ENCODE measurements around the gene TMEM196.
A peak's percentile ranks its signal among the peaks of the same experiment; 100 is the strongest.
"Not testable (repeated sequence)": the region's sequence is repeated elsewhere in the genome, so short reads cannot be mapped to it uniquely, and the experiment has no call there.

The TMEM196 gene

DNA sequence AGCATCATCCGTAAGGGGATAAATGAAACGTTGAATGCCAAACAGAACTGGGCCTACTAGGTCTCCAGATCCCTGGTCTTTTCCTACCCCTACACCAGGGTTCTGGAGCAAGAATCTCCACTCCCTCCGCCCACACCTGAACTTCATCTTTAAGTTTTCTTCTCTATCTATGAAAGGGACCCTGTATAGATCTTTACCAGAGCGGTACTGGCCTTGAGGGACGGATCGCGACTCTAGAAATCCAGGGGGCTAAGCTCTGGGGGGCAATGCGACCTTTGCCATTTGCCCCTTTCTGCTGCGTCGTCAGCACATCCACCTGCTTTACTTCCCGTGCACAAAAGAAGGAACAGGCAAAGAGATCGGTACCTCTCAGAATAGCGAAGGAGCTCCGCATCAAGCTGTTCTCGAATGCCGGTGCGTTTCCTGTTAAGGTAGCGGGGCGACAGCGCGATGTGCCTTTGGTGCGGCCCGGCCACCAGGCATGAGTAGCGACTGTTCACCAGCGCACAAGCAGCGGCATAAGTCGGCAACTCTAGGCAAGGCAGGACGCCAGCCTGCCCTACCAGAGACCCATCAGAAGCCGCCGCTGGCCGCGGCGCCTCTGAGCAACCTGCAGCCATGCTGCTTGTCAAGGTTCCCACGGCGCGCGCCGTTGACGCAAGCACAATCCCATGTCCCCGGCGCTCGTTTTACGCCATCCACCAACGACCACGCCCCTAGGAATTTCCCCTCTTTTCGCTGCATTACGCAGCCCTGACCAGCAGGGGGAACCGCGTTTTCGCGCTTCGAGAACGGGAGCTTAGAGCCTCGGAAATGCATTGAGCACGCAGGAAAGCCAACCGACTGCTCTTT is 64.8 kb downstream of the TMEM196 start, which contains the start of gene POLR1F:
TSS of gene POLR1F (minus strand) at position 641 of the 852 bp plus-strand sequence. CDS start at position 620, 21 bp downstream.
- no peaks in the 10 kb centered on the region for H3K27me3 ChIP-seq
- TF ChIP-seq Cebpa-rat (IDR thresholded peaks at IDR 0.05): no peak
- peak within 1 kb of the TSS; percentile 58 for H3K27ac ChIP-seq
- peaks cover 31% of the 10 kb centered on the region for H3K4me1 ChIP-seq
- peak within 1 kb of the TSS; percentile 94 for H3K4me3 ChIP-seq
- H3K4me2 ChIP-seq: peak within 1 kb of the TSS; percentile 94
- peak within 1 kb of the TSS; percentile 89 for H3K9ac ChIP-seq
- peaks cover 42% of the 10 kb centered on the region for H4K20me1 ChIP-seq
- peaks cover 18% of the 10 kb centered on the region for H3K36me3 ChIP-seq
- H3K9me3 ChIP-seq: peaks cover 1% of the 10 kb centered on the region; the same call in 1 of the 2 replicates

DNA sequence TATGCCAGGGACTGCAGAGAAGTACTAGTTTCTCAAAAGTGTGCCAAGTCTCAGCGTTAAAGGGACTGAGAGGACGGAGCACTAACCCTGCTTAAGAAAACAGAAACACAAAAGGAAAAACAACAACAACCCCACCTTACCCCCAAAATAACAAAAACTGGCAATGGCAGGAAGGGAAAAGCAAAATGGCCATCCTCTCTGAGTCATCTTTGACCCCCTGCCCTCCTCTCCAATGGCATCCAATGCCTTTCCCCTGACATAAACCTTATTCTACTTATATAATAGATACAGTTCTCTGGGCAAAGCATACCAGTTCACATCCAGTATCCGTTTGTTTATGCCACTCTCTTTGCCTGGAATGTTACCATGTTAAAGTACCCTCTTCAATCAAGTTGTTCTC is 66.2 kb downstream of the TMEM196 start:
- peaks cover 31% of the 10 kb centered on the region for H3K36me3 ChIP-seq
- H3K9me3 ChIP-seq: peaks cover 9% of the 10 kb centered on the region; the same call in 1 of the 2 replicates
- no peaks in the 10 kb centered on the region for H3K27me3 ChIP-seq
- peak overlapping the region; percentile 94 for H3K4me2 ChIP-seq
- peaks cover 42% of the 10 kb centered on the region for H4K20me1 ChIP-seq
- peak overlapping the region; percentile 94 for H3K4me3 ChIP-seq
- peaks cover 31% of the 10 kb centered on the region for H3K4me1 ChIP-seq
- no peak overlapping the region; the same call in 1 of the 2 replicates for H3K27ac ChIP-seq
- peak overlapping the region; percentile 89 for H3K9ac ChIP-seq
- TF ChIP-seq Cebpa-rat (IDR thresholded peaks at IDR 0.05): no peak

DNA sequence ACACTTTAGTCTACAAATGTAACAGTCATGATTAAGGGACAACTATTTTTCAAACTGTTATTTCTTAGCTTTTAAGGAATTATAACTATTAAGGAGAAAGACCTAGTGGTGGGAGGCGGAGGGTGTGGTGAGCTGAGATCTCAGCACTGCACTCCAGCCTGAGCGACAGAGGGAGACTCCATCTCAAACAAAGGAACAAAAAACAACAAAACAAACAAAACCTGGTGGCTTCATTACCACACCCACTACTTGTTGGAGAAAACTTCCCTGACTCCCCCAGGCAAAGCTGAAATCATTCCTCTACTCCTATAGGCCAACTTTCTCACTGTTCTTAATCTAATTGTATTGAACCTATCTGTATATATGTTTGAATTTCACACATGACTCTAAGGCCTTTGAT is 67.8 kb downstream of the TMEM196 start:
- H3K9me3 ChIP-seq: peaks cover 9% of the 10 kb centered on the region; the same call in 1 of the 2 replicates
- peak overlapping the region; percentile 94; the same call in 1 of the 2 replicates for H3K4me2 ChIP-seq
- TF ChIP-seq Cebpa-rat (IDR thresholded peaks at IDR 0.05): no peak
- H4K20me1 ChIP-seq: peaks cover 49% of the 10 kb centered on the region
- no peak overlapping the region for H3K27ac ChIP-seq
- peaks cover 31% of the 10 kb centered on the region for H3K4me1 ChIP-seq
- peaks cover 46% of the 10 kb centered on the region for H3K36me3 ChIP-seq
- H3K9ac ChIP-seq: no peak overlapping the region
- H3K4me3 ChIP-seq: no peak overlapping the region
- no peaks in the 10 kb centered on the region for H3K27me3 ChIP-seq

DNA sequence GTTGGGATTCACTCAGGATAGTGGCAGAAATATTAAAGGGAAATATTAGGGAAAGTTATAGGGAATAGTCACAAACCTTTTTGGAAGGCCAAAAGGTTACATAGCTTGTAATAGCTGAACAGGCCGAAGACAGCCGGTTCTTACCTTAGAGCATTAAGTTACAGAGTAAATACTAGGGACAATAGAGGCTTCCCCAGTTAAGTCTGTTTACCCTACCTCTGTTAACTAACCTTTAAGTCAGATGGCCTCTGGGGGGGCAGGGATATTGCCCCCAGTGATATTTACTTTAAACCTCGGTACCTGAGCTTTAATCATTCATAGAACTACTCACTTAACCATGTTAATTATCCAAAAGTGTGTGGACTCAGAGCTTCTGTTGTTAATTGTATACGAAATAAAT is 71.9 kb downstream of the TMEM196 start:
- peaks cover 84% of the 10 kb centered on the region for H3K36me3 ChIP-seq
- H3K9me3 ChIP-seq: peaks cover 9% of the 10 kb centered on the region; the same call in 1 of the 2 replicates
- peaks cover 9% of the 10 kb centered on the region for H3K4me1 ChIP-seq
- H3K4me3 ChIP-seq: no peak overlapping the region
- H3K9ac ChIP-seq: no peak overlapping the region
- H3K27ac ChIP-seq: no peak overlapping the region
- H4K20me1 ChIP-seq: peaks cover 34% of the 10 kb centered on the region
- no peak for TF ChIP-seq Cebpa-rat (IDR thresholded peaks at IDR 0.05)
- no peak overlapping the region for H3K4me2 ChIP-seq
- H3K27me3 ChIP-seq: no peaks in the 10 kb centered on the region

DNA sequence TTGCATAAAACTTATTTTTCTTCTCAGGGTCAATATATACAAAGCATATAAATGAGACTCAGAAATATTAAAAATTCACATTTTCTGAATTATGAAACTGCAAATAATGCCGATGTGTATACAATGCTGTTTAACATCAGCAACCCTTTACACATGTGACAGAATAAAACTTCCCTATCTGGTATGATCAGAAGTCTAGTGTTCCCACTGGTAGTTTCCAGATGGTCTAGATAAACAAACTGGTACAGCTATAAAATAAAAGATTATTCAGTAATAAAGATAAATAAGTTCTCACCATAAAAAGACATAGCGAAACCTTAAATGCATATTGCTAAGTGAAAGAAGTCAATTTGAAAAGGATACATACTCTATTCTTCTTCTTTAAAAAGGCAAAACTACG is 72.5 kb downstream of the TMEM196 start:
- no peak overlapping the region for H3K4me3 ChIP-seq
- H3K9ac ChIP-seq: no peak overlapping the region
- H3K9me3 ChIP-seq: peaks cover 9% of the 10 kb centered on the region; the same call in 1 of the 2 replicates
- no peak overlapping the region for H3K27ac ChIP-seq
- no peaks in the 10 kb centered on the region for H3K27me3 ChIP-seq
- H4K20me1 ChIP-seq: peaks cover 29% of the 10 kb centered on the region
- H3K4me1 ChIP-seq: peaks cover 4% of the 10 kb centered on the region
- no peak for TF ChIP-seq Cebpa-rat (IDR thresholded peaks at IDR 0.05)
- H3K4me2 ChIP-seq: no peak overlapping the region
- H3K36me3 ChIP-seq: peaks cover 86% of the 10 kb centered on the region

DNA sequence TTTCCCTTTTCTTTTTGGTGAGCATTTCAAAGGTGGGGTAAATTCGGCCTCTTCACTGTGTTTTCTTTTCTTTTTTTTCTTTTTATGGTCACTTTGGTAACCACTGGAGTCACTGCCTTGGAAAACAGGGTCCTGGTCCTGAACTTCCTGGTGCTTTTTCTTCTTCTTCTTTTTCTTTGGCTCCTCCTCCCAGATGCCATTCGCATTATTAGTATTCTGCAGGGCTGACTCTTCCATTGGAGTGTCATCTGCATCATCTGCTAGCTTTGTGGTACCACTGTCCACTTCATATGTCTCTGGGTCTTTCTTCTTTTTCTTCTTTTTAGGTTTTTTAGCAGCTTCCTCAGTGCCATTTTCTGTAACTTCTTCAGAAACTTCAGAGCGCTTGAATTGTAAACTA is 75.1 kb downstream of the TMEM196 start:
- H3K27ac ChIP-seq: no peak overlapping the region
- H3K36me3 ChIP-seq: peaks cover 70% of the 10 kb centered on the region
- H3K9ac ChIP-seq: no peak overlapping the region
- H3K4me1 ChIP-seq: no peaks in the 10 kb centered on the region
- no peak for TF ChIP-seq Cebpa-rat (IDR thresholded peaks at IDR 0.05)
- H4K20me1 ChIP-seq: peaks cover 6% of the 10 kb centered on the region; the same call in 1 of the 2 replicates
- no peak overlapping the region for H3K4me3 ChIP-seq
- H3K4me2 ChIP-seq: no peak overlapping the region
- H3K27me3 ChIP-seq: no peaks in the 10 kb centered on the region
- H3K9me3 ChIP-seq: peaks cover 5% of the 10 kb centered on the region; the same call in 1 of the 2 replicates

DNA sequence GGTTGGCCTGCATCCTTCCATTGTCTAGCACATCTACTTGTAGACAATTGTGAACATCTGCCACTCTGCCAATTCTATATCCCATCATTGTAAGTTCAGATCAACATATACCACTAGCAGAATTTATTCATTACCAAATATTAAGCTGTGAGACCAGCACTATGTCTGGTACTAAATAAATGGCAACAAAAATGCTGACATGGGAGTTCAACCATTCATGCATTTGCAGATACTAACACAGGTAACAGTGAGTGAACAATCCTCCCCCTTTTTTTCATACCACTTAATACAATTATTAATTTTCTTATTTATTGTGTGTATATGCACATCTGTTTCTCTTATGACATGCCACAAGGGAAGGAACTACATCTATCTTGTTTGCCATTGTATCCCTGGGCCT is 76.5 kb downstream of the TMEM196 start:
- Histone ChIP-seq H3K4me1 (no peaks in the 10 kb centered on the region), H3K9ac (no peak overlapping the region), H4K20me1 (peaks cover 5% of the 10 kb centered on the region; the same call in 1 of the 2 replicates), H3K4me3 (no peak overlapping the region), H3K36me3 (peaks cover 56% of the 10 kb centered on the region), H3K27ac (no peak overlapping the region), H3K4me2 (no peak overlapping the region), H3K27me3 (no peaks in the 10 kb centered on the region), H3K9me3 (peaks cover 7% of the 10 kb centered on the region)
- TF ChIP-seq Cebpa-rat (IDR thresholded peaks at IDR 0.05): no peak

DNA sequence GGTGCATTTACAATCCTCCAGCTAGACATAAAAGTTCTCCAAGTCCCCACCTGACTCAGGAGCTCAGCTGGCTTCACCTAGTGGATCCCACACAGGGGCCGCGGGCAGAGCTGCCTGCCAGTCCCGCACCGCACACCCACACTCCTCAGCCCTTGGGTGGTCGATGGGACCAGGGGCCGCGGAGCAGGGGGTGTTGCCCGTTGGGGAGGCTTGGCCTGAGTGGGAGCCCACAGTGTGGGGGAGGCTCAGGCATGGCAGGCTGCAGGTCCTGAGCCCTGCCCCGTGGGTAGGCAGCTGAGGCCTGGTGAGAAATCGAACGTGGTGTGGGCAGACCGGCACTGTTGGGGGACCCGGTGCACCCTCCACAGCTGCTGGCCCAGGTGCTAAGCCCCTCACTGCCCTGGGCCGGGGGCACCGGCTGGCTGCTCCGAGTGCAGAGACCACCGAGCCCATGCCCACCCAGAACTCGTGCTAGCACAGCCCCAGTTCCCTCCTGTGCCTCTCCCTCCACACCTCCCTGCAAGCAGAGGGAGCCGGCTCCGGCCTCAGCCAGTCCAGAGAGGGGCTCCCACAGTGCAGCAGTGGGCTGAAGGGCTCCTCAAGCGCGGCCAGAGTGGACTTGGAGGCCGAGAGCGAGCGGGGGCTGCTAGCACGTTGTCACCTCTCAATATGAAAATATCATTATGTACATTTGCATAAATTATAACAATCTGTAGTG is 81.1 kb downstream of the TMEM196 start:
- H3K4me1 ChIP-seq: no peaks in the 10 kb centered on the region
- no peaks in the 10 kb centered on the region for H4K20me1 ChIP-seq
- peaks cover 11% of the 10 kb centered on the region for H3K9me3 ChIP-seq
- peaks cover 14% of the 10 kb centered on the region; the same call in 1 of the 2 replicates for H3K36me3 ChIP-seq
- no peak for TF ChIP-seq Cebpa-rat (IDR thresholded peaks at IDR 0.05)
- H3K4me2 ChIP-seq: no peak overlapping the region
- no peak overlapping the region for H3K4me3 ChIP-seq
- H3K27ac ChIP-seq: no peak overlapping the region
- H3K9ac ChIP-seq: no peak overlapping the region
- H3K27me3 ChIP-seq: no peaks in the 10 kb centered on the region

DNA sequence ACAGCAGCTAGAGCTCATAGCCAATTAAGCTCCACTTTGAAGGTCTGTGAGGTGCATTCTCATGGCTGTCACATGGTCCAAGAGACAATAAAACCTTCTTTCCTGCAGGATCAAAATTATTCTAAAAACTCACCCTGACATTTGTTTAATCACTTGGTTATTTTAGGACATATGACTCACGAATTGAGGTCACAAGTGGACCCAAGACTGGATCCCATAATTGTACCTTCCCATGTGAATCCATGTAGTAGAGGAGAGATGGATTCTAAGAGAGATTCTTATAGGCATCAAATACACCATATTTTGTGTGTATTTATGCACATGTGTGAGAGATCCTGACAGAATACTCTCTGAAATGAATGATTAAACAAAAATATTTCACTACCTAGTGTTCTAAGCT is 82.7 kb downstream of the TMEM196 start:
- Histone ChIP-seq H3K27me3 (no peaks in the 10 kb centered on the region), H4K20me1 (no peaks in the 10 kb centered on the region), H3K9me3 (peaks cover 11% of the 10 kb centered on the region), H3K4me1 (no peaks in the 10 kb centered on the region), H3K4me2 (no peak overlapping the region), H3K27ac (no peak overlapping the region), H3K9ac (no peak overlapping the region), H3K4me3 (no peak overlapping the region), H3K36me3 (peaks cover 3% of the 10 kb centered on the region; the same call in 1 of the 2 replicates)
- no peak for TF ChIP-seq Cebpa-rat (IDR thresholded peaks at IDR 0.05)

DNA sequence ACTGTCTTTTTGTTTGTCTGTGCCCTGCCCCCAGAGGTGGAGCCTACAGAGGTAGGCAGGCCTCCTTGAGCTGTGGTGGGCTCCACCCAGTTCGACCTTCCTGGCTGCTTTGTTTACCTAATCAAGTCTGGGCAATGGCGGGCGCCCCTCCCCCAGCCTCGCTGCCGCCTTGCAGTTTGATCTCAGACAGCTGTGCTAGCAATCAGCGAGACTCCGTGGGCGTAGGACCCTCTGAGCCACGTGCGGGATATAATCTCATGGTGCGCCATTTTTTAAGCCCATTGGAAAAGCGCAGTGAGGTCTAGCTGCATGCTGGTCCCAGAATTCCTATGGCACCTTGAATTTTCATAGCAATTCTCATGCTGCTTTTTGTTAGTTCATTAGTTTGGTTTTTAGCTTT is 84.3 kb downstream of the TMEM196 start:
- peaks cover 11% of the 10 kb centered on the region for H3K9me3 ChIP-seq
- H3K4me1 ChIP-seq, H3K27me3 ChIP-seq, H3K36me3 ChIP-seq, H3K9ac ChIP-seq, H3K27ac ChIP-seq, H3K4me3 ChIP-seq, H3K4me2 ChIP-seq, H4K20me1 ChIP-seq: not testable (repeated sequence)

Measured in BLaER1 (cell line).